HepG2 (cell line): ENCODE data around the gene PREP. TPM values are rescaled to one million over a fixed set of nuclear protein-coding genes. Genes with fewer than 3 reads are reported as not detected.

ENCODE experiments used
- ATAC-seq: fragments of 200-7000 bp; cut with Tn5 transposase; 3 replicates; pipeline ENCODE4 v1.9.1; 2020; ENCODE audit warnings: mild to moderate bottlenecking, moderate library complexity
- BruUV-seq: library from RNA; stranded (reverse); fragments of 400-500 nt; replicated peaks from 2 replicates; lab custom pipeline; 2021; lab: Mats Ljungman, UMichigan
- CTCF ChIA-PET: fragments of 300-600 bp; formaldehyde crosslinking; extraction: SDS; loops from one replicate; lab custom pipeline; 2021; ENCODE audit warnings: low total read pairs, inconsistent platforms, low intra/inter-chr PET ratio; lab: Yijun Ruan, JAX
- POLR2A ChIA-PET: fragments of 350-600 bp; sonication (Branson Sonifier 250); formaldehyde crosslinking; loops from one replicate; lab custom pipeline; 2020; ENCODE audit warnings: antibody characterized with exemption, inconsistent platforms; lab: Yijun Ruan, JAX
- DNase-seq: peaks from one replicate; pipeline ENCODE4 v3.0.0-alpha.2; 2015; ENCODE audit warnings: low spot score
- FAIRE-seq: peaks from 3 replicates; lab custom pipeline; 2011; peaks lifted over from hg19 to GRCh38; lab: Jason Lieb, UNC
- H2AFZ ChIP-seq: one replicate; pipeline ENCODE4 v1.6.1; 2011; ENCODE audit warnings: low read length, inconsistent platforms
- H3K27ac ChIP-seq: fragments of 300-600 bp; 3 replicates; pipeline ENCODE4 v1.8.0; 2011; ENCODE audit warnings: mixed run types, mild to moderate bottlenecking, mixed read lengths, low read length, inconsistent platforms; ENCODE audit not compliant: insufficient read depth; ENCODE audit errors: extremely low read length
- H3K27me3 ChIP-seq, 2 experiments: fragments of 200-600 bp in 1 of 2; 2 replicates in 1 of 2; 3 replicates in 1 of 2; pipeline versions ENCODE4 v1.6.0 to v1.8.0; 2011; ENCODE audit warnings: low read length in 2 of 2, mild to moderate bottlenecking in 2 of 2, moderate library complexity in 2 of 2, inconsistent platforms in 1 of 2; ENCODE audit not compliant: insufficient read depth in 2 of 2, control insufficient read depth in 1 of 2
- H3K36me3 ChIP-seq, 2 experiments: fragments of 200-600 bp in 1 of 2; replicated peaks in 1 of 2; 2 replicates in 1 of 2; 3 replicates in 1 of 2; pipeline versions ENCODE4 v1.5.1 to v1.8.0; 2011; ENCODE audit warnings: low read length in 2 of 2, inconsistent platforms in 1 of 2; ENCODE audit not compliant: insufficient read depth in 2 of 2, control insufficient read depth in 1 of 2
- H3K4me1 ChIP-seq: 2 replicates; pipeline ENCODE4 v1.5.1; 2012; ENCODE audit warnings: low read length, inconsistent platforms; ENCODE audit not compliant: insufficient read depth
- H3K4me2 ChIP-seq: 2 replicates; pipeline ENCODE4 v1.6.0; 2011; ENCODE audit warnings: low read depth, low read length, inconsistent platforms
- H3K4me3 ChIP-seq, 3 experiments: fragments of 200-600 bp in 1 of 3; sonication (generic), shearing (Covaris generic) in 1 of 3; replicated peaks in 1 of 3; 2 replicates each; pipeline ENCODE4 v1.5.1; 2011 to 2016; ENCODE audit warnings: low read length in 3 of 3, inconsistent platforms in 2 of 3, low read depth in 2 of 3, mild to moderate bottlenecking in 2 of 3, control low read depth in 1 of 3, mixed read lengths in 1 of 3; ENCODE audit not compliant: insufficient read depth in 1 of 3
- H3K79me2 ChIP-seq: one replicate; pipeline ENCODE4 v1.6.1; 2011; ENCODE audit warnings: low read length, inconsistent platforms; ENCODE audit not compliant: insufficient read depth
- H3K9ac ChIP-seq: 2 replicates; pipeline ENCODE4 v1.6.0; 2011; ENCODE audit warnings: mild to moderate bottlenecking, low read depth, low read length, inconsistent platforms; ENCODE audit not compliant: insufficient read depth
- H3K9me3 ChIP-seq: 2 replicates; pipeline ENCODE4 v1.5.1; 2012; ENCODE audit warnings: mild to moderate bottlenecking, low read length
- H4K20me1 ChIP-seq: 2 replicates; pipeline ENCODE4 v1.6.0; 2011; ENCODE audit warnings: inconsistent platforms, mild to moderate bottlenecking, low read length, moderate library complexity; ENCODE audit not compliant: insufficient read depth
- GTF2F1 ChIP-seq: fragments of 150-350 bp; IDR thresholded peaks from 2 replicates; pipeline ENCODE4 v1.6.1; 2014; ENCODE audit warnings: low read length
- IRX3 ChIP-seq: sonication (generic); formaldehyde crosslinking; IDR thresholded peaks from 2 replicates; pipeline ENCODE4 v1.8.1; 2023; ENCODE audit warnings: mild to moderate bottlenecking, low read depth, missing genetic modification reagents, borderline replicate concordance
- JUND ChIP-seq: sonication (generic); formaldehyde crosslinking; IDR thresholded peaks from 2 replicates; pipeline ENCODE4 v1.8.0; 2022; ENCODE audit warnings: mild to moderate bottlenecking, missing genetic modification reagents
- MYNN ChIP-seq: sonication (generic); formaldehyde crosslinking; IDR thresholded peaks from 2 replicates; pipeline ENCODE4 v1.4.0; 2020; ENCODE audit warnings: mild to moderate bottlenecking, low read depth, missing genetic modification reagents
- PAX8 ChIP-seq: sonication (generic); formaldehyde crosslinking; IDR thresholded peaks from 2 replicates; pipeline ENCODE4 v1.8.0; 2022; ENCODE audit warnings: mild to moderate bottlenecking, missing genetic modification reagents, borderline replicate concordance
- POLR2AphosphoS5 ChIP-seq: IDR thresholded peaks from 2 replicates; pipeline ENCODE4 v1.6.1; 2012; ENCODE audit warnings: low read depth, low read length
- PRDM4 ChIP-seq: sonication (generic); formaldehyde crosslinking; IDR thresholded peaks from 2 replicates; pipeline ENCODE4 v1.9.0; 2021; ENCODE audit warnings: missing genetic modification reagents, borderline replicate concordance
- RARG ChIP-seq: sonication (generic); formaldehyde crosslinking; IDR thresholded peaks from 2 replicates; pipeline ENCODE4 v1.4.0; 2020; ENCODE audit warnings: low read depth, mild to moderate bottlenecking, missing genetic modification reagents
- SRF ChIP-seq: IDR thresholded peaks from 2 replicates; pipeline ENCODE4 v1.6.1; 2011; ENCODE audit warnings: mild to moderate bottlenecking, low read depth, low read length, moderate library complexity
- TEAD3 ChIP-seq: optimal IDR thresholded peaks from 2 replicates; pipeline ENCODE3; 2016; ENCODE audit warnings: borderline replicate concordance
- ZFAT ChIP-seq: sonication (generic); formaldehyde crosslinking; conservative IDR thresholded peaks from 2 replicates; pipeline ENCODE4 v1.8.1; 2023; ENCODE audit warnings: missing genetic modification reagents, inconsistent platforms
- ZFYVE20 ChIP-seq: sonication (generic); formaldehyde crosslinking; IDR thresholded peaks from 2 replicates; pipeline ENCODE4 v1.8.0; 2023; ENCODE audit warnings: low read depth, mild to moderate bottlenecking, moderate library complexity, missing genetic modification reagents, borderline replicate concordance
- ZNF557 ChIP-seq: sonication (generic); formaldehyde crosslinking; IDR thresholded peaks from 2 replicates; pipeline ENCODE4 v1.4.0; 2020; ENCODE audit warnings: missing genetic modification reagents
- WGBS: methylation state at CpG from one replicate; pipeline ENCODE4 v1.1.6; 2017; ENCODE audit warnings: low lambda C conversion rate; 5-methylcytosine and 5-hydroxymethylcytosine counted together
- in situ Hi-C: cut with HindIII; loops from 2 replicates; pipeline ENCODE4 v1.10.0; 2017; ENCODE audit warnings: low pct_unique_long_range_greater_than_20kb; ENCODE audit not compliant: extremely low pct_ligation_motif_present
- intact Hi-C: fragments of 100-400 bp; cut with micrococcal nuclease; formaldehyde crosslinking; loops from one replicate; pipeline ENCODE4 v1.10.0; 2022; ENCODE audit not compliant: unreplicated experiment
- polyA plus RNA-seq, 8 experiments: library from polyadenylated mRNA; depleted of rRNA in 3 of 8; stranded (reverse) in 7 of 8; unstranded in 1 of 8; fragments of >200 nt; fragmentation: Illumina TruSeq in 4 of 8; extraction: Trizol in 4 of 8; gene quantifications; 2 replicates each; pipeline versions ENCODE4 v1.2.1 to v1.2.3, GENCODE V29; 2011 to 2016; ENCODE audit warnings: low read depth in 4 of 8, missing spikeins in 1 of 8, mixed read lengths in 1 of 8; ENCODE audit not compliant: insufficient read depth in 1 of 8
- total RNA-seq, 5 experiments: library from RNA; depleted of rRNA; stranded (reverse); fragments of >200 nt; fragmentation: Illumina TruSeq; extraction: Trizol; gene quantifications; 2 replicates each; pipeline ENCODE4 v1.2.3, GENCODE V29; 2016; ENCODE audit warnings: low read depth in 1 of 5
- TF ChIP-seq, protein P1 (sequence below): sonication (generic); formaldehyde crosslinking; IDR thresholded peaks from 2 replicates; pipeline ENCODE4 v1.8.0; 2022; ENCODE audit warnings: missing genetic modification reagents, mild to moderate bottlenecking, borderline replicate concordance

The PREP gene
- total and polyA plus RNA-seq, 2 of the 13 experiments (the other 11 are each of a cell fraction or from before 2014, with no cell fraction given): 12.6 to 15.9 TPM

- TF ChIP-seq ZFAT (CRISPR knock-in tag): no peak
- no peak for TF ChIP-seq MYNN (CRISPR knock-in tag)
- peak; percentile 21 for TF ChIP-seq TEAD3
- TF ChIP-seq, all 625 proteins: peak for 24
These were observed 4.9 kb downstream of the PREP start (continued) for GRCh38 chr6:105397987-105398386.

- Histone ChIP-seq H2AFZ (no peak overlapping the region), H3K4me3 (no peak overlapping the region), H3K4me1 (no peaks in the 10 kb centered on the region), H3K36me3 (peaks cover 8 to 41% of the 10 kb centered on the region in 2 experiments; a peak in 4 of 5 replicates), H3K9me3 (no peaks in the 10 kb centered on the region), H3K27me3 (no peaks in the 10 kb centered on the region), H3K4me2 (no peak overlapping the region), H3K79me2 (peaks cover 4% of the 10 kb centered on the region), H4K20me1 (no peaks in the 10 kb centered on the region), H3K9ac (no peak overlapping the region), H3K27ac (no peak overlapping the region)
- in situ Hi-C loops (no loop called here), intact Hi-C loops (no loop called here)
- TF ChIP-seq PRDM4 (no peak), RARG (no peak), POLR2AphosphoS5 (no peak), SRF (no peak), ZFYVE20 (CRISPR knock-in tag) (no peak), IRX3 (CRISPR knock-in tag) (no peak), JUND (CRISPR knock-in tag) (no peak), PAX8 (CRISPR knock-in tag) (no peak), GTF2F1 (no peak), ZNF557 (CRISPR knock-in tag) (no peak)
- TF ChIP-seq, protein P1, sequence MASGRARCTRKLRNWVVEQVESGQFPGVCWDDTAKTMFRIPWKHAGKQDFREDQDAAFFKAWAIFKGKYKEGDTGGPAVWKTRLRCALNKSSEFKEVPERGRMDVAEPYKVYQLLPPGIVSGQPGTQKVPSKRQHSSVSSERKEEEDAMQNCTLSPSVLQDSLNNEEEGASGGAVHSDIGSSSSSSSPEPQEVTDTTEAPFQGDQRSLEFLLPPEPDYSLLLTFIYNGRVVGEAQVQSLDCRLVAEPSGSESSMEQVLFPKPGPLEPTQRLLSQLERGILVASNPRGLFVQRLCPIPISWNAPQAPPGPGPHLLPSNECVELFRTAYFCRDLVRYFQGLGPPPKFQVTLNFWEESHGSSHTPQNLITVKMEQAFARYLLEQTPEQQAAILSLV: no peak
- over 99% methylated on average over 6 of the region's 6 CpGs for WGBS
- CTCF ChIA-PET: no interaction called here
- POLR2A ChIA-PET: no interaction called here
- no TSS peak for BruUV-seq
- no peak for DNase-seq
- FAIRE-seq: no peak
- no peak for ATAC-seq
These were observed 11.2 kb downstream of the PREP start for GRCh38 chr6:105391705-105392104.
